ENCODE measurements around the gene SUZ12.
"Not testable (repeated sequence)": the region's sequence is repeated elsewhere in the genome, so short reads cannot be mapped to it uniquely, and the experiment has no call there.

DNA sequence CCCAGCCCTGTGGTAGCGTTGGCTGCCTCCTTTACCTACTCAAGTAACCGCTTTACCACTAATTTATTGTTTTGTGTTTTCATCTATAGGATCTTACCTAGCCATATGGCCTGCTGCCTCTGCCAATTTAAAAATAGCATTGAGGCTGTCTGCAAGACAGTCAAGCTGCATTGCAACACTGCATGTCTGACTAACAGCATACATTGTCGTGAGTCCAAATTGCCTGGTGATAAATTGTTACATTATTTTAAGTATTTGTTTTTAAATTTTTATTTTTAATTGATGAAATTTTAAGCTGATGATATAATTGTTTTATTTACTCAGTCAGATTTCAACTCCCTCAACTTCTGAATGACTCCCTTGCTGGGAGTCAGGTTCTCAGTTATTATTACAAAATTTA, 108.8 kb downstream of the SUZ12 start:
- not testable (repeated sequence) for TF ChIP-seq POLR2A, EP300 (IDR thresholded peaks at IDR 0.05)
- TF ChIP-seq, protein P1, sequence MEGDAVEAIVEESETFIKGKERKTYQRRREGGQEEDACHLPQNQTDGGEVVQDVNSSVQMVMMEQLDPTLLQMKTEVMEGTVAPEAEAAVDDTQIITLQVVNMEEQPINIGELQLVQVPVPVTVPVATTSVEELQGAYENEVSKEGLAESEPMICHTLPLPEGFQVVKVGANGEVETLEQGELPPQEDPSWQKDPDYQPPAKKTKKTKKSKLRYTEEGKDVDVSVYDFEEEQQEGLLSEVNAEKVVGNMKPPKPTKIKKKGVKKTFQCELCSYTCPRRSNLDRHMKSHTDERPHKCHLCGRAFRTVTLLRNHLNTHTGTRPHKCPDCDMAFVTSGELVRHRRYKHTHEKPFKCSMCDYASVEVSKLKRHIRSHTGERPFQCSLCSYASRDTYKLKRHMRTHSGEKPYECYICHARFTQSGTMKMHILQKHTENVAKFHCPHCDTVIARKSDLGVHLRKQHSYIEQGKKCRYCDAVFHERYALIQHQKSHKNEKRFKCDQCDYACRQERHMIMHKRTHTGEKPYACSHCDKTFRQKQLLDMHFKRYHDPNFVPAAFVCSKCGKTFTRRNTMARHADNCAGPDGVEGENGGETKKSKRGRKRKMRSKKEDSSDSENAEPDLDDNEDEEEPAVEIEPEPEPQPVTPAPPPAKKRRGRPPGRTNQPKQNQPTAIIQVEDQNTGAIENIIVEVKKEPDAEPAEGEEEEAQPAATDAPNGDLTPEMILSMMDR (IDR thresholded peaks at IDR 0.05) = not testable (repeated sequence)

All from ovary (tissue), 3 donors.